ENCODE measurements around the gene TMEM259.

DNA sequence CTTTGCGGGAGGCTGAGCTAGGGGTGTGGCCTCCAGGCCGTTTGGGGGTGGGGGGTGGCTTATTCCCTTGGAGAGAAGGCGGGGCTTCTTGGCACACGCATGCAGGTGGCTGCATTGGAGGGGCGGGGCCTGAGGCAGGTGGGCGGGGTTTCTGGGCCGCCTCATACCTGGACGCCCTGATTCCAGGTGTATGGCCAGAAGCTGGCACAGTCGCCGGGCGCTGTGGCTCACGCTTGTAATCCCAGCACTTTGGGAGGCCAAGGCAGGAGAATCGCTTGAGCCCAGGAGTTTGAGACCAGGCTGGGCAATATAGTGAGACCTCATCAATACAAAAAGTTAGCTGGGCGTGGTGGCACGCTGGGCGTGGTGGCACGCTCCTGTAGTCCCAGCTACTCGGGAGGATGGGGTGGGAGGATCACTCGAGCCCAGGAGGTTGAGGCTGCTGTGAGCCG, 26.8 kb upstream of the TMEM259 start:
- TF ChIP-seq, protein P1, sequence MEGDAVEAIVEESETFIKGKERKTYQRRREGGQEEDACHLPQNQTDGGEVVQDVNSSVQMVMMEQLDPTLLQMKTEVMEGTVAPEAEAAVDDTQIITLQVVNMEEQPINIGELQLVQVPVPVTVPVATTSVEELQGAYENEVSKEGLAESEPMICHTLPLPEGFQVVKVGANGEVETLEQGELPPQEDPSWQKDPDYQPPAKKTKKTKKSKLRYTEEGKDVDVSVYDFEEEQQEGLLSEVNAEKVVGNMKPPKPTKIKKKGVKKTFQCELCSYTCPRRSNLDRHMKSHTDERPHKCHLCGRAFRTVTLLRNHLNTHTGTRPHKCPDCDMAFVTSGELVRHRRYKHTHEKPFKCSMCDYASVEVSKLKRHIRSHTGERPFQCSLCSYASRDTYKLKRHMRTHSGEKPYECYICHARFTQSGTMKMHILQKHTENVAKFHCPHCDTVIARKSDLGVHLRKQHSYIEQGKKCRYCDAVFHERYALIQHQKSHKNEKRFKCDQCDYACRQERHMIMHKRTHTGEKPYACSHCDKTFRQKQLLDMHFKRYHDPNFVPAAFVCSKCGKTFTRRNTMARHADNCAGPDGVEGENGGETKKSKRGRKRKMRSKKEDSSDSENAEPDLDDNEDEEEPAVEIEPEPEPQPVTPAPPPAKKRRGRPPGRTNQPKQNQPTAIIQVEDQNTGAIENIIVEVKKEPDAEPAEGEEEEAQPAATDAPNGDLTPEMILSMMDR (IDR thresholded peaks at IDR 0.05) = no peak
- no peak for TF ChIP-seq POLR2A (IDR thresholded peaks at IDR 0.05)
